NT2/D1 (cell line): ENCODE data around the gene FBXO38.
A peak's percentile ranks its signal among the peaks of the same experiment; 100 is the strongest.

Source experiments
- DNase-seq: peaks from one replicate; pipeline ENCODE4 v3.0.0-alpha.2; 2011; ENCODE audit warnings: low read depth, low spot score
- H3K27me3 ChIP-seq: 2 replicates; pipeline ENCODE4 v1.6.0; 2011; ENCODE audit warnings: mild to moderate bottlenecking; ENCODE audit not compliant: insufficient read length, insufficient read depth
- H3K36me3 ChIP-seq: 2 replicates; pipeline ENCODE4 v1.6.1; 2011; ENCODE audit warnings: mild to moderate bottlenecking, low read length, mixed read lengths; ENCODE audit not compliant: insufficient read depth, insufficient read length
- H3K4me1 ChIP-seq: 2 replicates; pipeline ENCODE4 v1.5.1; 2011; ENCODE audit not compliant: insufficient read depth, insufficient read length
- H3K4me3 ChIP-seq: 2 replicates; pipeline ENCODE4 v1.5.1; 2011; ENCODE audit warnings: low read depth; ENCODE audit not compliant: insufficient read length
- H3K9ac ChIP-seq: 2 replicates; pipeline ENCODE4 v1.6.0; 2011; ENCODE audit warnings: low read depth; ENCODE audit not compliant: insufficient read length
- H3K9me3 ChIP-seq: 2 replicates; pipeline ENCODE4 v1.5.1; 2011; ENCODE audit warnings: mild to moderate bottlenecking, low read length; ENCODE audit not compliant: insufficient read depth
- SUZ12 ChIP-seq: IDR thresholded peaks from 2 replicates; pipeline ENCODE4 v1.6.1; 2011; ENCODE audit not compliant: insufficient read length, insufficient read depth; ENCODE audit errors: extremely low read depth
- YY1 ChIP-seq: IDR thresholded peaks from 2 replicates; pipeline ENCODE4 v1.6.1; 2011; ENCODE audit not compliant: insufficient read length, insufficient read depth
- ZNF274 ChIP-seq: IDR thresholded peaks from 2 replicates; pipeline ENCODE4 v1.6.1; 2011; ENCODE audit warnings: mild to moderate bottlenecking, low read depth, low read length

The FBXO38 gene

GRCh38 chr5:148471379-148471778 lies 87.6 kb downstream of the FBXO38 start:
- Histone ChIP-seq H3K9ac (no peak overlapping the region), H3K9me3 (no peaks in the 10 kb centered on the region), H3K27me3 (no peaks in the 10 kb centered on the region), H3K4me3 (no peak overlapping the region), H3K36me3 (no peaks in the 10 kb centered on the region), H3K4me1 (no peaks in the 10 kb centered on the region)
- DNase-seq: no peak
- TF ChIP-seq ZNF274: no peak
- no peak for TF ChIP-seq YY1
- TF ChIP-seq SUZ12: no peak

DNA sequence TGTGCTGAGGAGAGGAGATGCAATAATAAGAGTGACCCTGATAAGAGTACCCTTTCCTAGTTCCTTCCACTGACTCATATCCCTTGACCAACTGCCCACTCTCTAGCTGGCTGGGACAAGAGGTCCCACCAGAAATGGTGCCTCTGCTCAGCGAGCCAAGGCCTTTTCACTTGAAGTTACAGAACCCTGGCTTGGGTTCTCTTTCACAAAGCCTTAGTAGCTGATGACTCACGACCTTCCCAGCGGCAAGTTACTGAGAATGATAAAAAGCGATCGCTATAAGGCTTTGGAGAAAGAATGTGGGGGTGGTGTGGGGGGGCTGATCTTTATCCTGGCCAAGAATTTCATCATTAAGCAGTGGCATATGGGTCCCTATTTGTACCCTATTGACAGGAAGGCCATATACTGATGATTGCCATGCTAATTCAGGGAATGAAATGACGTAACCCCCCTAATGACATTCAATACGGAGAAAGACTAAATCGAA lies 90.3 kb downstream of the FBXO38 start:
- Histone ChIP-seq H3K9ac (no peak overlapping the region), H3K4me3 (no peak overlapping the region), H3K4me1 (no peaks in the 10 kb centered on the region), H3K9me3 (no peaks in the 10 kb centered on the region), H3K36me3 (no peaks in the 10 kb centered on the region), H3K27me3 (no peaks in the 10 kb centered on the region)
- TF ChIP-seq ZNF274 (no peak), YY1 (no peak)
- peak; percentile 23 for DNase-seq

GRCh38 chr5:148476302-148476701 lies 92.5 kb downstream of the FBXO38 start:
- TF ChIP-seq SUZ12 (no peak), YY1 (no peak), ZNF274 (no peak)
- no peaks in the 10 kb centered on the region for H3K9me3 ChIP-seq
- no peaks in the 10 kb centered on the region for H3K36me3 ChIP-seq
- no peaks in the 10 kb centered on the region for H3K4me1 ChIP-seq
- no peak overlapping the region for H3K9ac ChIP-seq
- no peak overlapping the region for H3K4me3 ChIP-seq
- no peaks in the 10 kb centered on the region for H3K27me3 ChIP-seq
- no peak for DNase-seq

DNA sequence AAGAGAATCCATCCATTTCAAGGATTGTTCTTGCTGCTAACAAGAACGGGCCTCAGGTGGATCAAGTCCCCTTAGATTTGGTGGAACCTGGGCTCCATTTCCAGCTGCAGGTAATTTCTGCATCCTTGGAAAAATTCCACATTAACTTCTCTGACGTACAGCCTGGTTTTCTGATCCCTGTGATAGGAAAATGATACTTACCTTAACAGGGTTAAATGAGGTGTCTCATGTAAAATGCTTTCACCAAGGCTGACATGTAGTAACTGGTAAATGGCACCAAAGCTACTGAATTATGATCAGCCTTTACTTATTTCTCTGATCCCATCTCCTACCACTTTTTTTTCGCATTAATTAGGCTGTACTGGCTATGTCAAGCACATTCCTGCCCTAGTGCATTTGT lies 93.7 kb downstream of the FBXO38 start:
- no peaks in the 10 kb centered on the region for H3K4me1 ChIP-seq
- TF ChIP-seq SUZ12: no peak
- TF ChIP-seq YY1: no peak
- TF ChIP-seq ZNF274: no peak
- no peaks in the 10 kb centered on the region for H3K9me3 ChIP-seq
- H3K36me3 ChIP-seq: no peaks in the 10 kb centered on the region
- H3K27me3 ChIP-seq: no peaks in the 10 kb centered on the region
- no peak for DNase-seq
- no peak overlapping the region for H3K4me3 ChIP-seq
- no peak overlapping the region for H3K9ac ChIP-seq

GRCh38 chr5:148482196-148482595 lies 98.4 kb downstream of the FBXO38 start:
- DNase-seq: no peak
- Histone ChIP-seq H3K4me3 (no peak overlapping the region), H3K9ac (no peak overlapping the region), H3K9me3 (no peaks in the 10 kb centered on the region), H3K36me3 (no peaks in the 10 kb centered on the region), H3K27me3 (no peaks in the 10 kb centered on the region), H3K4me1 (no peaks in the 10 kb centered on the region)
- TF ChIP-seq ZNF274 (no peak), YY1 (no peak), SUZ12 (no peak)

GRCh38 chr5:148482697-148483462 lies 99.1 kb downstream of the FBXO38 start:
- Histone ChIP-seq H3K4me3 (no peak overlapping the region), H3K4me1 (no peaks in the 10 kb centered on the region), H3K9ac (no peak overlapping the region), H3K27me3 (no peaks in the 10 kb centered on the region), H3K36me3 (no peaks in the 10 kb centered on the region), H3K9me3 (no peaks in the 10 kb centered on the region)
- TF ChIP-seq YY1 (no peak), SUZ12 (no peak), ZNF274 (no peak)
- DNase-seq: peak; percentile 16

DNA sequence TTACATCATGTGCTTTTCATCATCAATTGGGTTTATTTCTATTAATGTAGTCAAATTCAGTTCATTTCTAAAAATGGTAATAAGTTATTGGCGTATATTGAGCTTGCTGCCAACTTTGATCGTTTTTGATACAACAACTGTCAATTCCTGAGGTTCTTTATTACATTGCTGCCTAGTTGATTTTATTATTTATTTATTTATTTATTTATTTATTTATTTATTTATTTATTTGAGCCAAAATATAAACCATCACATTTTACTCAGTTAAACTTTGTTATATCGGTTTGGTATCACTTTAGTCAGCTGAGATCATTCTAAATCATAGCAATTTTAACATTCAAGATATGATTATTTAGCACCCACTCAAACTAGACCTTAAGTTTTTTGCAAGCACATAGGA lies 100.0 kb downstream of the FBXO38 start:
- Histone ChIP-seq H3K4me1 (no peaks in the 10 kb centered on the region), H3K4me3 (no peak overlapping the region), H3K9me3 (no peaks in the 10 kb centered on the region), H3K9ac (no peak overlapping the region), H3K36me3 (no peaks in the 10 kb centered on the region), H3K27me3 (no peaks in the 10 kb centered on the region)
- TF ChIP-seq YY1: no peak
- TF ChIP-seq SUZ12: no peak
- TF ChIP-seq ZNF274: no peak
- no peak for DNase-seq
